NCI-H2029 (cell line): Measurements from ENCODE around the gene KLRD1.
"Not testable (repeated sequence)": the region's sequence is repeated elsewhere in the genome, so short reads cannot be mapped to it uniquely, and the experiment has no call there.

Experiments used
- DNase-seq: peaks from one replicate; lab custom pipeline; 2025; lab: John Stamatoyannopoulos, UW

KLRD1 gene

DNA sequence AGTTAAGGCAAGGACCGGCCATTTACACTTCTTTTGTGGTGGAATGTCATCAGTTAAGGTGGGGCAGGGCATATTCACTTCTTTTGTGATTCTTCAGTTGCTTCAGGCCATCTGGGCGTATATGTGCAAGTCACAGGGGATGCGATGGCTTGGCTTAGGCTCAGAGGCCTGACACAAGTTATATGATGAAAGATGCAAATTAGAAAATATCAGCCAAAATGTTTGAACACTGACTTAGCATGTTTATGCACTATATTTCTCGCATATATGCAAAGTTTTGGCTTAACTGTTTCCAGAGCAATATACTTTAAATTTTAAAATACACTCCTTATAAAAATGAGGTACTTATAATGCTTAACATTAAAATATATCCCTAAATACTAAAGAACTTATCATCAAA, 30.8 kb downstream of the KLRD1 start:
- not testable (repeated sequence) for DNase-seq

DNA sequence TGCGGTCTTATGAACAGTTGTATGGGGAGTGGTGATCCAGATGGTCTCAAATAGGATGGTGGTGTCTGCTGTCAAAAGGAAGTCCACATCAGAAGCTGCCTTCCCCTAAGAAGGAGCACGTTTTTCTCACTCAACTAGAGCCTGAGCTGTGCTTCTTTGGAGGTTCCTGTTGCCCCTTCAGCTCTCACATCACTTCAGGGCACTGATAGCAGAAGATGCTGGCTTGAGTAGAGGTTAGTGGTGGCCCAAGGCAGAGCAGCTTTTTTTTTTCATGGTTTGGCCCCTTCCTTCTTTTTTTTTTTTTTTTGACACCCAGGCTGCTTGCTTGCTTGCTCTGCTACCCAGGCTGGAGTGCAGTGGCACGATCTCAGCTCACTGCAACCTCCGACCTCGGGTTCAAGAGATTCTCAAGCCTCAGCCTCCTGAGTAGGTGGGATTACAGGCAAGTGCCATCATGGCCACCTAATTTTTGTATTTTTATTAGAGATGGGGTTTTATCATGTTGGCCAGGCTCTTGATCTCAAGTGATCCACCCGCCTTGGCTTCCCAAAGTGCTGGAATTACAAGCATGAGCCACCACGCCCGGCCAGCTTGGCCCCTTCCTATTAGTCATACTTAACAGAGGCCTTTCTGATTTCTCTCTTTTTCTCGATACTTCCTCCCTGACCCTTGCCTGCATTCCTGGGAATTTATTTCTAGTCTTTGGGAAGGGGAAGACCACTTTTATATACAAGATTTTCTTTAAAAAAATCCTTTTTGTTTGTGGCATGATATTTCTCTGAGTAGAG, 31.6 kb downstream of the KLRD1 start:
- DNase-seq, result no peak

DNA sequence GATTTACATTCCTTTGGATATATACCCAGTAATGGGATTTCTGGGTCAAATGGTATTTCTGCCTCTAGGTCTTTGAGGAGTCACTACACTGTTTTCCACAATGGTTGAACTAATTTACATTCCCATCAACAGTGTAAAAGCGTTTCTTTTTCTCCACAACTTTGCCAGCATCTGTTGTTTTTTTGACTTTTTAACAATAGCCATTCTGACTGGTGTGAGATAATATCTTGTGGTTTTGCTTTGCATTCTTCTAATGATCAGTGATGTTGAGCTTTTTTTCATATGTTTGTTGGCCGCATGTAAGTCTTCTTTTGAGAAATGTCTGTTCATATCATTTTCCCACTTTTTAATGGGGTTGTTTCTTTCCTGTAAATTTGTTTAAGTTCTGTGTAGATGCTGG, 33.3 kb downstream of the KLRD1 start:
- DNase-seq, result not testable (repeated sequence)

DNA sequence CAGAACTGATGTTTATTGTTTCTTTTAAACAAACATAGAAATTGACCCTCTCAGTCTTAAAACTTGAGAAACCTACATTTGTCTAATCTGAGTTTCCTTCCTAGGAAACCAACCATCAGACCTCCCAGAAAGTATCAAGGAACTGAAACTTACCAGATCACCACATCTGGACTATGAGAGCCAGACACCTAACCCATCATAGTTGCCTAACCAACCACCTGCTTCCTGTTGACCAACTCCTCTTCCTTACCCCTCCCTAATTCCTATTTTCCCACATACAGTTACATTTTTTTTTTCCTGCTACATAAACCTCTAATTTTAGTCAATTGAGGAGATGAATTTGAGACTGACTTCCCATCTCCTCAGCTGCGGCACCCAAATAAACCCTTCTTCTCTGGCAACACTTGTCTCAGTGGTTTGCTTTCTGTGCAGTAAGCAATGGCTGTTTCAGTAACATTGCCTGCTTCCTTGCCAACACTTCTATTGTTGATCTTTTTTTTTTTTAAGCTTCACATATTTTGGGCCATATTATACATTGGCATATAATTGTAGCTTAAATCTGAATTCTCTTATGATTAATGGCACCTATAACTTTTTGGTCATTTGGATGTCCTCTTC, 34.3 kb downstream of the KLRD1 start:
- no peak for DNase-seq

DNA sequence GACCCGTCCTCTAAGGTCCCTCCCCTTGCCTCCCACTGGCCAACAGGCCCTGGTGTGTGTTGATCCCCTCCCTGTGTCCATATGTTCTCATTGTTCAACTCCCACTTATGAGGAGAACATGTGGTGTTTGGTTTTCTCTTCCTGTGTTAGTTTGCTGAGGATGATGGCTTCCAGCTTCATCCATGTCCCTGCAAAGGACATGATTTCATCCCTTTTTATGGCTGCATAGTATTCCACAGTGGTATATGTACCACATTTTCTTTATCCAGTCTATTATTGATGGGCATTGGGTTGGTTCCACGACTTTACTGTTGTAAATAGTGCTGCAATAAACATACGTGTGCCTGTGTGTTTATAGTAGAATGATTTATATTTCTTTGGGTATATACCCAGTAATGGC, 43.8 kb downstream of the KLRD1 start:
- DNase-seq, result not testable (repeated sequence)

DNA sequence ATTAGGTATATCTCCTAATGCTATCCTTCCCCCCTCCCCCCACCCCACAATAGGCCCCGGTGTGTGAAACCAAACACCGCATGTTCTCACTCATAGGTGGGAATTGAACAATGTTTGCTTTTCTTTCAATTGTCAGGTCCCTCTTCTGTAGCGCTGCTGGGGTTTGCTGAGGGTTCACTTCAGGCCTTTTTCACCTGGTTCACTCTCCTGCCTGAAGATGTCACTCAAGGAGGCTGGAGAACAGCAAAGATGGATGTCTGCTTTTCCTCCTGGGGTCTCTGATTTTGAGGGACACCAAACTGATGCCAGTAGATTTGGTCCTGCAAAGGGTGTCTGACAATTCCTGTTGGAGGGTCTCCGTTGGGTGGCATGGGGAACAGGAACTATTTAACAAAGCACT, 46.4 kb downstream of the KLRD1 start:
- peak; percentile 70 for DNase-seq

DNA sequence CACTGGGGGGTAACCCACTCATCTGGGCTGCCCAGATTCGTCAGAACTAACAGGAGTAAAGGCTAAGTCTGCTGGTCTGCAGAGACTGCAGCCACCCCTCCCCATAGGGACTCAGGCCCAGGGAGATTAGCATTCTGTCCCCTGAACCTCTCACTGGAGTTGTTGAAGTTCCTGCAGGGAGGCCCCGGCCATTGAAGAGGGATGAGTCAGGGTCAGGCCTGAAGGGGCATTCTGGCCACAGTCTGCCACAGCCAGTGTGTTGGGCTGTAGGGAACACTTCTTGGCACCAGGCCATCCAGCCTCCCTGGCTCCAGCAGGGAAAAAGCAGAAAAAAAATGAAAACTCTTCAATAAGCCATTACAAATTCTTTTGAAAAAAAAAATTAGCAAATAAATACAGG, 46.8 kb downstream of the KLRD1 start:
- peak; percentile 58 for DNase-seq

DNA sequence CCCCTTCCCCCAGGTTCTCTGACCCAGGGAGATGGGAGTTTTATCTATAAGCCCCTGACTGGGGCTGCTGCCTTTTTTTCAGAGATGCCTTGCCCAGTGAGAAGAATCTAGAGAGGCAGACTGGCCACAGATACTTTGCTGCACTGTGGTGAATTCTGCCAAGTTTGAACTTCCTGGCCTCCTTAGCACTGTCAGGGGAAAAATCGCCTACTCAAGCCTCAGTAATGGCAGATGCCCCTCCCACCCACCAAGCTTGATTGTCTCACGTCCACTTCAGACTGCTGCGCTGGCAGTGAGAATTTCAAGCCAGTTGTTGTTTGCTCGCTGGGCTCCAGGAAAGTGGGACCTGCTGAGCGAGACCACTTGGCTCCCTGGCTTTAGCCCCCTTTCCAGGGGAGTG, 50.5 kb downstream of the KLRD1 start:
- peak; percentile 82 for DNase-seq

DNA sequence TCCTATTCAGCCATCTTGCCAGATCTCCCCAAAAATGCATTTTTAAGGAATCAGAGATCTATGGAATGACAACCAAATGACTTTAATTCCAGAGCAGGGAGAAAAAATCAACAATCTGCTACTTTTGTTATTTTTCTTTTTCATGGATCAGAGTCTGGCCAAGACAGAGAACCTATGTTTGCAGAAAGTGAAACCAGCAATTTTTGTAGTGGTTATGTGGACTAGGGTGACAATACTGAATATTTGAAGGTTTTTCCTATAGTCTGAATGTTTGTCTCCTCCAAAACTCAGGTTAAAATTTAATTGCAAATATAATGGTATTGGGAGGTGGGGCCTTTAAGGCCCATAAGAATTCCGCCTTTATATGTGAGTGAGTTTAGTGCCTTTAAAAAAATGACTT, 51.3 kb downstream of the KLRD1 start:
- no peak for DNase-seq

DNA sequence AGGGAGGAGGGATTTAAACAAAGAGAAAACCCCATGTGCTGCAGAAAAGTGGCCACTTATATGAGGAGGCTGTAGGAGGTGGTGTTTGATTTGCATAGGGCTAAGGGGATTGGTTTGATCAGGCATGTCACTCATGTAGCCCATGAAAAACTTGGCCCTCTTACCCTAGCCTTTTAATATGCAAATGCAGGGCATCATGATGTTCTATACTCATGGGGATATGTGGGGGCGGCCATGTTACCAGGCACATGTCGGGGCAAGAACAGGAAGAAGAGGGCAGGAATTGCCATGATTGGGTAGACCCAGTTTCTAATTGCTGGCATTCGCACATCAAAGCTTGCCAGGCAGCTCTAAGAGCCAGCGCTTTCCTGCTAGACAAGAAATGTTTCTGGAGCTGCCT, 53.4 kb downstream of the KLRD1 start:
- DNase-seq, result peak; percentile 98

DNA sequence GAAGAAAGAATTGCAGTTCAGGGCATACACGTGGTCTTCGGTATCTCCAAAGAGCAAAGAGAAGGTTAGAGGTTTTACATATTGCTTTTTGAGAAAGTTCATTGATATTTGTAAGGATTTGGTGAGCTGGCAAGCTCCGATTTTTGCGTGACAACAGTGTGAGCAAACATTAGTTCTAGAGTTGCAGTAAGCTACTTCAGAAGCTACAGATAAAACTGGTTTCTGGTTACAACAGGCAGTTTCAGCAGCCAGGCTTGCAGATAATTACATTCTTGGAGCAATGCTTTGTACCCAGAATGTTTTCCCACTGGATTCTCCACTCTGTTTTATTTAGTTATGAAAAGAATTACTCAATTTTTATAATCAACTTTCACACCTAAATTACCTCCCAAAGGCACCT, 54.0 kb downstream of the KLRD1 start:
- peak; percentile 80 for DNase-seq

DNA sequence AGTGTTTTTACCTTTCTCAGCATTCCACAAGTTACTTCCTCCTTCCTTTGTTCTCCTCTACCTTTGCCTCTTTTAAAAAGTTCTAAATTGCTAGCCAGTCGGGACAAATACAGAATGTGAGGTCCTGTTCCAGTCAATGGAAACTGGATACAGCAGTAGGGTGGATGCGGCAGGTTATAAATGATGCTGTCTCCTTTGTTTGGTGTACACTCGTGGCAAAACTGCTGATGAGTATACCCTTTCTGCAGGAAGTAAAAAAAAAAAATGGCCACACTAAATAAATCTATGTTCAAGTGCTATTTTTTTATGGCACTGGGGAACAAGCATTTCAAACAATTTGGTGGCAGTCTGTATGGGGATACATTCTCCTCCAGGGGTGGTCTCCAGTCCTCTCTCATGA, 54.7 kb downstream of the KLRD1 start:
- DNase-seq, result peak; percentile 76

DNA sequence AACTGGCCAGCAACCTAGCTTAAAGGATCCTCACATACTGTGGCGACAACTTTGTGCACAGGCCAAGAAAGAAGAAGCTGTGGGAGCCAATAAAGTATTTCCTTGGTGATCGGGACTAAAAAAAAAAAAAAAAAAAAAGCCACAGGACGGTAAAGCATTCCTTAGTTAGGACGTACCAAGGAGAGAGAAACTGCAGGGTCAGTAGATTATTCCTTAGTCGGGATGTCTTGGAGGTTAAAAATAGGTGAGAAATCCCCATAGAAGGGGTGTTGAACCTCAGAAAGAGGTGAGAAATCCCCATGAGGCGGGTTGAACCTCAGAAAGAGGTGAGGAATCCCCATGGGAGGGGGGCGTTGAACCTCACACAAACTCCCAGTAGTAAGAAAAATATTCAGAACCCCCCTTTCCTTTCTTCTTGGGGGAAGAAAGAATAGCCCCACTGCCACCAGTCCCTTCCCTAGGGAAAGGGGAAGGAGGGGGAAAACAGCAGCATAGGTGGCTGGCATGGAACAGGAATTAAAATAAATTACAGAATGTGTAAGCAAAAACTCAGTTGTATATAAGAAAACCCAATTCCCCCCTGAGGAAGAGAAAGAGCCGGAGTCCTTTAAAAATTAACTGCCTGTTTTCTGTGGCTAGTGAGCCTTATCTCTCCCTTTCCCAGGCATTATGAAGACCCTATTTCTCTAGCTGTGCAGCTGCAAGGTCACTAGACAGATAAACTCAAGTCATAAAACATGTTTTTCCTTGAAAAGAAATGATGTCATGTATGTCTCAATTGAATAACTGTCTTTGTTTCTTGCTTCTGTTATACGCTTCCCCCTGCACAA, 55.4 kb downstream of the KLRD1 start:
- peak; percentile 16 for DNase-seq

DNA sequence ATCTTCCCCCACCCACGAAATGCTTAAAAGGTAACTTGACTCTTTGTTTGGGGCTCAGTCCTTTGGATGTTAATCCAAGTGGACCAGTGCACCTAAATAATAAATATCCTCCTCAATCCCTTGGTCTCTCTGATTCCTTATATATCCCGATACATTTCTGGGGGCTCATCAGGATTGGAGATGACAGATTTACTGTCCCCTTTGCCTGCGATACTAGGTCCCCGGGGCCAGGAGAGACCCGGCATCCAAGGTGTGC, 55.9 kb downstream of the KLRD1 start:
- DNase-seq, result peak; percentile 37

DNA sequence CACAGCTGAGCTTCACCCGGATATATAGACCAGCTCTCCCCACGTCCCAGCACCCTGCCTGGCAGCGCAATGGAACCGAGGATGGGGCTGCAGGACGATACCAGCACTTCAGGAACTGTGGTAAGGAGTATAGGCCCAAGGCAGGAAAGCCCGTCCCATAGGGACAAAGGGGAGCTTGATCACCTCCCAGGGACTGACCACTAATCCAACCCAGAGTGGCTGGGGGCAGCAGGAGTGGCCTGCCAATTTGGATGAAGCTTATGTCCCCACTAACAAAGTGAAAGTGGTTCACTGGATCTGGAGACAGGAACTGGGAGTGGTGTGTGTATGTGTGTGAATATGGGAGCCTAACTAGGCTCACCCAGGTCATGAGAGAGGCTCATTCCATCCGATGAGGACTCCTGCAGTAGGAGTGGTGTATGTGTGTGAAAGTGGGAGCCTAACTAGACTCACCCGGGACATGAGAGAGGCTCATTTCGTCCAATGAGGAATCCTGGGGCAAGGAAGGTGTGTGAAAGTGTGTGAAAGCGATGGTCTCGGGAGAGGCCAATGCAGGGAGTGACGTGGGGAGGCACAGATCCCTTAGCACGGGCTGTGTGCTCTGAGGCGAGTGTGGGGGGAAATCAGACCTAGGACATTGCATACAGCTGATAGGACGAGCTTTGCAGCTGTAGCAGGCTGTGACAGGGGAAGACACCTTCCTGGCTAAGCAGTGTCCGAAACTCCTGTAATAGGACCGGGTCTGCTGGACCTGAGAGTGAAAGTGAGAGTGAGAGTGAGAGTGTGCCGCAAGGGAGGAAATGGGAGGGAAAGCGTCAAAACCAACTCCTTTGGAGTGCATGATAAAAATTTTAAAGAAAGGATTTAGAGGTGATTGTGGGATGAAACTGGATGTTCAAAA, 56.5 kb downstream of the KLRD1 start:
- peak; percentile 87 for DNase-seq

DNA sequence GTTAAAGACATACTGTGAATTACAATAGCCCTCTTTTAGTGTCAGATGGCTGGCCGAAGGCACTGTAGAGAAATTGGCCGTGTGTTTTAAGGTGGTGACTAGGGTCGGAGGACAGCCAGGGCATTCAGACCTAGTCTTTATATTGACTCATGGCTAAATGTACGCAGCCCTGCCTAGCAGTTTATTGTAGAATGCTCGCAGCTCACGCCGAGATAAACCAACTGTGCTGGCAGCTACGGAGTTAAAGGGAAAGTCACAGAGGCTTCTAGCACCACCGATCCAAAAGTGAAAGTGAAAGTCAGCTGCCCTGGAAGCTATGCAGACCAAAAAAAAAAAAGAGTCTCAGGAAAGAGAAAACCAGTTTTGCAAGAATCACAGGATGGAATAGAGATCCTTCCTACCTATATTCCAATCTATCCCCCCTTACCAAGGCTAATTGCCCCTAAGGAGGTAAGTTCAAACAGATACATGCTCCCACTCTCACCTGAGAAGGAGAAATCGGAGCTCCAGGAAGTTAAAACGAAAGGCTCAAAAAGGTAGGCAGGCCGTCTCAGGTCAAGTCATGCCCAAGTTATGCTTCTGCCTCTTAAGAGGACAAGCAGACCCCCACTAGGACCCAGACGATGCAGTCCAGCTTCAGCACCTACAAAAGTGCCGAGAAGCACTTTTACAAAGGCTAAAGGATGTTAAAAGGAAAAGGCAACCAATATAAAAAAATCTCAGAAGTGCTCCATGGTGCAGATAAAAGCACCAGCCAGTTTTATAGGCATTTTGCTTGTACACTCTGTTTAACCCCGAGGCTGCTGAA, 57.3 kb downstream of the KLRD1 start:
- DNase-seq, result peak; percentile 87

DNA sequence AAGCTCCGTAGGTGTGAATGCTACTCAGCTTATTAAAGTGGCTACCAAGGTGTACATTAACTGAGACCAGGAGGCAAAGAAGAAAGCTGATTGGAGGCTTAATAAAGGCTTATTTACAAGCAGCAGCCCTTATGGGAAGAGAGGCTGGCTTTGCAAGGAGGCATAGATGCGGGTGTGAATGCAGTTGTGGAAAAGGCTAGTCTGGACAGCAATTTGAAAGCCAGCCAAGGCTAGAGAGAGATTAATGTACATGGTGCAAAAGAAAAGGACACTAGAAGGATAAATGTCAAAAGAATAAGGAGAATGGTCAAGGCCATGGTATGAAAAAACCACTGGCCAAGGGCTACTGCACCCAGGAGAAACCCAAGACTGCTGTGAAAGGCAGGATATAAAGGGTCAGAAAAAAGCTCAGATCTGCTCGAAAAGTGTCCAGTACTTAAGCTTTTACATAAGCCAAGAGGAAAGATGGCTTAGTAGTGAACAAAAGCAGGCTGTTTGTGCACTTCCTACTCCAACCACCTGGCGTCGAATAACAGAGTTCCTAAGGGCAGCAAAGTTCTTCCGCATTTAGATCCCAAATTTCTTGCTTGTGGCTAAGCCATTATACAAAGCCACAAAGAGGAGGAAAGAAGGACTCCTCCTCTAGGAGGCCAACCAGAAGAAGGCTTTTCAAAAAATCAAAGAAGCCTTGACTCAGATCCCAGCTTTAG, 58.2 kb downstream of the KLRD1 start:
- peak; percentile 27 for DNase-seq

DNA sequence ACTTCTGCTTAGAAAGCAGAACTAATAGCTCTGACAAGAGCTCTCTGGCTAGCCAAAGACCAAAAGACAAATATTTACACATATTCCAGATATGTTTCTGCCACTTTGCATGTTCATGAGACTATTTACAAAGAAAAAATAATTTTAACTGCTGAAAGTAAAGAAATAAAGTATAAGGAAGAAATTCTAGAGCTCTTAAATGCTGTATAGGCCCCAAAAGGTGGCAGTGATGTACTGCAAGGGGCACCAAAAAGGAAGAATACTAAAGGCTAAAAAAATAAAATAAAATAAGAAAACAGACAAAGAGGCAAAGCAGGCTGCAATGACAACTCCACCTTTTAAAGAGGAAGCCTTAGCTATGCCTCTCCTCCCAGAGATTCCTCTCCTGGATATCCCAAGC, 59.2 kb downstream of the KLRD1 start:
- DNase-seq, result peak; percentile 39

DNA sequence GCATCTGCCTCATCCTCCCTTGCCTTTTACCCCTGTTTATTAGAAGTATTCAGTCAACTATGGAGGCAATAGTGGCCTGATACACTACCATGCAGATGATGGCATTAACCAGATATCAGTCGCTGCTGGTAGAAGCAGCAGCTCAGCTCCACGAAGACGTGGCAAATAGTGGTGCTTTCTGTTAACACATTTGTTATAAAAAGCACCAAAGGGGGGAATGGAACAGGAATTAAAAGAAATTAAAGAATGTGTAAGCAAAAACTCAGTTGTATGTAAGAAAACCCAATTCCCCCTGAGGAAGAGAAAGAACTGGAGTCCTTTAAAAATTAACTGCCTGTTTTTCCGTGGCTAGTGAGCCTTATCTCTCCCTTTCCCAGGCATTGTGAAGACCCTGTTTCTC, 60.0 kb downstream of the KLRD1 start:
- not testable (repeated sequence) for DNase-seq
